ENCODE results near the gene ANKRD66. TPM values are rescaled to one million over a fixed set of nuclear protein-coding genes. Genes with fewer than 3 reads are reported as not detected.

The ANKRD66 gene
- total RNA-seq, 1 experiment from 2014 or later: not detected

GRCh38 chr6:46776070-46776712 lies 29.5 kb downstream of the ANKRD66 start:
- DNase-seq: no peak
- Histone ChIP-seq H3K36me3 (no peaks in the 10 kb centered on the region), H3K9me3 (no peaks in the 10 kb centered on the region), H3K27me3 (no peaks in the 10 kb centered on the region), H3K4me3 (no peak overlapping the region)

- H3K9me3 ChIP-seq: no peaks in the 10 kb centered on the region
- no peak for DNase-seq
- H3K27me3 ChIP-seq: no peaks in the 10 kb centered on the region
- H3K4me3 ChIP-seq: no peak overlapping the region
- H3K36me3 ChIP-seq: no peaks in the 10 kb centered on the region
Measured at GRCh38 chr6:46777476-46778346, 31.0 kb downstream of the ANKRD66 start.

- Histone ChIP-seq H3K36me3 (no peaks in the 10 kb centered on the region), H3K9me3 (no peaks in the 10 kb centered on the region), H3K27me3 (no peaks in the 10 kb centered on the region), H3K4me3 (no peak overlapping the region)
- DNase-seq: peak; percentile 4
Measured at GRCh38 chr6:46781478-46782378, 35.0 kb downstream of the ANKRD66 start.

- Histone ChIP-seq H3K4me3 (no peak overlapping the region), H3K9me3 (no peaks in the 10 kb centered on the region), H3K27me3 (no peaks in the 10 kb centered on the region), H3K36me3 (no peaks in the 10 kb centered on the region)
- DNase-seq: no peak
Measured at GRCh38 chr6:46784535-46784934, 37.8 kb downstream of the ANKRD66 start.

GRCh38 chr6:46787871-46788540 lies 41.3 kb downstream of the ANKRD66 start:
- DNase-seq: no peak
- Histone ChIP-seq H3K9me3 (no peaks in the 10 kb centered on the region), H3K4me3 (no peak overlapping the region), H3K27me3 (no peaks in the 10 kb centered on the region), H3K36me3 (no peaks in the 10 kb centered on the region)

- H3K4me3 ChIP-seq: no peak overlapping the region
- H3K27me3 ChIP-seq: no peaks in the 10 kb centered on the region
- no peaks in the 10 kb centered on the region for H3K36me3 ChIP-seq
- H3K9me3 ChIP-seq: no peaks in the 10 kb centered on the region
- DNase-seq: no peak
Measured at GRCh38 chr6:46788791-46789190, 42.1 kb downstream of the ANKRD66 start.

GRCh38 chr6:46789434-46790354 lies 43.0 kb downstream of the ANKRD66 start:
- no peaks in the 10 kb centered on the region for H3K36me3 ChIP-seq
- no peaks in the 10 kb centered on the region for H3K27me3 ChIP-seq
- no peak for DNase-seq
- H3K9me3 ChIP-seq: no peaks in the 10 kb centered on the region
- no peak overlapping the region for H3K4me3 ChIP-seq

- no peaks in the 10 kb centered on the region for H3K9me3 ChIP-seq
- H3K27me3 ChIP-seq: no peaks in the 10 kb centered on the region
- H3K36me3 ChIP-seq: no peaks in the 10 kb centered on the region
- DNase-seq: no peak
- H3K4me3 ChIP-seq: no peak overlapping the region
Measured at GRCh38 chr6:46790355-46790874, 43.7 kb downstream of the ANKRD66 start.

- H3K9me3 ChIP-seq: no peaks in the 10 kb centered on the region
- no peak overlapping the region for H3K4me3 ChIP-seq
- no peaks in the 10 kb centered on the region for H3K36me3 ChIP-seq
- DNase-seq: no peak
- H3K27me3 ChIP-seq: no peaks in the 10 kb centered on the region
Measured at GRCh38 chr6:46792635-46793034, 45.9 kb downstream of the ANKRD66 start.

GRCh38 chr6:46793138-46793537 lies 46.4 kb downstream of the ANKRD66 start, which contains the start of gene MEP1A:
Gene MEP1A (plus strand): TSS chr6:46793389. CDS start chr6:46793399, 10 bp downstream.
- no peak for DNase-seq
- Histone ChIP-seq H3K4me3 (no peak within 1 kb of the TSS), H3K27me3 (no peaks in the 10 kb centered on the region), H3K9me3 (no peaks in the 10 kb centered on the region), H3K36me3 (no peaks in the 10 kb centered on the region)

GRCh38 chr6:46794068-46794467 lies 47.3 kb downstream of the ANKRD66 start:
- H3K4me3 ChIP-seq: no peak overlapping the region
- no peaks in the 10 kb centered on the region for H3K9me3 ChIP-seq
- no peak for DNase-seq
- H3K27me3 ChIP-seq: no peaks in the 10 kb centered on the region
- no peaks in the 10 kb centered on the region for H3K36me3 ChIP-seq

- Histone ChIP-seq H3K36me3 (no peaks in the 10 kb centered on the region), H3K4me3 (no peak overlapping the region), H3K9me3 (no peaks in the 10 kb centered on the region), H3K27me3 (no peaks in the 10 kb centered on the region)
- no peak for DNase-seq
Measured at GRCh38 chr6:46795816-46796215, 49.1 kb downstream of the ANKRD66 start.

GRCh38 chr6:46796848-46797580 lies 50.3 kb downstream of the ANKRD66 start:
- H3K9me3 ChIP-seq: no peaks in the 10 kb centered on the region
- 0 out of 2 replicates have a peak, but pooled peaks cover 2% of the 10 kb centered on the region for H3K27me3 ChIP-seq
- H3K4me3 ChIP-seq: no peak overlapping the region
- no peak for DNase-seq
- no peaks in the 10 kb centered on the region for H3K36me3 ChIP-seq

GRCh38 chr6:46799657-46800056 lies 52.9 kb downstream of the ANKRD66 start:
- peaks cover 6% of the 10 kb centered on the region for H3K27me3 ChIP-seq
- H3K4me3 ChIP-seq: no peak overlapping the region
- H3K36me3 ChIP-seq: no peaks in the 10 kb centered on the region
- DNase-seq: no peak
- H3K9me3 ChIP-seq: no peaks in the 10 kb centered on the region

GRCh38 chr6:46808806-46809205 lies 62.1 kb downstream of the ANKRD66 start:
- Histone ChIP-seq H3K27me3 (peaks cover 6% of the 10 kb centered on the region), H3K36me3 (no peaks in the 10 kb centered on the region), H3K9me3 (no peaks in the 10 kb centered on the region), H3K4me3 (no peak overlapping the region)
- no peak for DNase-seq

Data from MG63 (cell line).